GM19452 (cell line): ENCODE data around the gene KIF18A.
"Not testable (repeated sequence)": the region's sequence is repeated elsewhere in the genome, so short reads cannot be mapped to it uniquely, and the experiment has no call there.

Source experiments
- ATAC-seq: cut with Tn5 transposase; IDR thresholded peaks from one replicate; pipeline ENCODE4 v1.9.1; 2021; ENCODE audit not compliant: unreplicated experiment

Gene KIF18A

DNA sequence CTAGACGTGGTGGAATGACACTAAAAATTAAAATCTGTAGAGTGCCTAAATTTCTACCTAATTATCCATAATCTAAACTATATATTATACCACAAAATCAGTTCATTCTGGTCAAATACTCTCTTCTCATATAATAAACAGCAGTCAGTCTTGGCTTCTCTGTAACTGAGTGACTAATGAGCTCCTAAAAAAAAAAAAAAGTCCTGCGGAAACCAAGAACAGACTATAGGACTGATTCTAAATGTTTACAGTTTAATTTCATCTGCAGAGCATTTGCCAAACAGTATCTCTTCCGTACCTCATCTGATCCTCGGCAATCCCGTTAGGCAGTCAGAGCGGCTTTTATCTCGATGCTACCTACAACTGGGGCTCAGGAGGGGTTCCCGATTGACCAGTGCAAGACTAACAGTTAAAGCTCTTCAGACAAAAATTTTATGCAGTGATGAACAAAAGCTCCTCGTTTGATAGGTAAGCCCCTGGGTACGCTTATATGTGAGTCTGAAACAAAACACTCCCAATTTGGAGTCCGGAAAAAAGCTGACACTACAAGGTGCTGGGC is 686 bp downstream of the KIF18A start:
- no peak for ATAC-seq

DNA sequence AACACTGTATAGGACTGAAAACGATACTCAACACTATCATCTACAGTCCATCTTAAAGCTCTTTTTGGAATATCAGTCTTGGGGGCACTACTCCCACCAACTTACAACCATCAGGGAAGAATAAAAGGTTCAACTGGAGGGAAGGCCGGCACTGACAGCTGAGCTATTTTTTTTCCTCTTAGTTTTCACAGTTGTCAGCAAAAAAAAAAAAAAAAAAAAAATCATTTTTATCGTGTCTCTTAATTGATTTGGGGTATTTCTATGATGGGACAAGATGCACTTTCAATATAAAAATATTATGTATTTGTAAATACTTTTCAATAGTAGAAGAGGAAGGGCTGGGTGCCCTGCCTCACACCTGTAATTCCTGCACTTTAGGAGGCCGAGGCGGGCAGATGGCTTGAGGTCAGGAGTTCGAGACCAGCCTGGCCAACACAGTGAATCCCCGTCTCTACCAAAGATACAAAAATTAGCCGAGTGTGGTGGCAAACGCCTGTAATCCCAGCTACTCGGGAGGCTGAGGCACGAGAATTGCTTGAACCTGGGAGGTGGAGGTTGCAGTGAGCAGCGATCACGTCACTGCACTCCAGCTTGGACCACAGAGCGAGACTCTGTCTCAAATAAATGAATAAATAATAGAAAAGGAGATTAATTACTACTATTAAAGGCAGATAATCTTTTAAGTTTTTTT is 1.5 kb downstream of the KIF18A start:
- no peak for ATAC-seq

DNA sequence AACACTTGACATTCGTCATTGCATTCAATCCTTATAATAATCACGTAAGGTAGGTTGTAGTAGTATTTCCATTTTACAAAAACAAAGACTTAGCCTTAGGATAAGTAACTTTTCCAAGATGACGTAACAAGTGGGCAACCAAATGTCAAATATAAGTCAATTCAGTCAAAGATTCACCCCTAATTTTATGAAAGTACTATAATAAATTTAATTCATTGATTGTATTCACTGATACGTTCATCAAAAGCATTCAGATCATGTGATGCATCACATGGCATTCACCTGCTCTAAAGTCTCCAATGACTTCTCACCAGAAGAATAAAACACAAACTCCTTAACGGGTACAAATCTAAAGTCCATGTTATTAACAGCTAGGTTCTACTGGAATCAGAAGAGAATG is 2.1 kb downstream of the KIF18A start:
- no peak for ATAC-seq

DNA sequence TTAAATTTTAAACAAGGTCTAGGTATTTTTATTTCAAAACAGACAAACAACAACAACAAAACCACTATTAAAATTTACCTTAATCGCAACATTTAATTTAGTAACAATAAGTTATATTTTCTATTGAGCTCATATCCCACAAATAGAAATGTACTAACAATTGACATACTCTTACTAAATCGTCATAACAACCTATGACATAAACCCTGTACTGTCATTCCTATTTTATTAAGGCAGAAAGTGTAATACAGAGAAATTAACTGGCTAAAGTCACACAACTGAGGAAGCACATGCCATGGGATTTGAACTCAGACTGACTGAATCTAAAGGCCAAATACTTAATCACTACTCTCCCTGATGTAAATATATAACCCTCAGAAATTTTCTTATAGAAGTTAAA is 3.0 kb downstream of the KIF18A start:
- ATAC-seq = no peak

DNA sequence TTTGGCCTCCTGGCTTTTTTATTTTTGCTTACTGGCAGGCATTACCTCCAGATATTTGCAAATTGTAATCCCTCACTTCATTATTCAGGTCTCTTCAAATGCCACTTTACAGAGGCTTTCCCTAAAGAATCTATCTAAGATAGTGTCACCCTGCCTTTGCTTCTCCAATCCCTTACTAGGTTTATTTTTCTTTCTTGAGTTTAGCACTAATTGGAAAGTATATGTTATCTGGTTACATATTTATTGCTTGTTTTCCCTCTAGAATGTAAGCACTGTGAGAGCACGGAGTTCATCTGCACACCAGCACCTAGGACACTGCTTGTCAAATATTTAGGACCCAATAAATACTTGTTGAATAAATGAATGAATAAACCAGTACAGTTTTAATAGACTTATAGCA is 3.5 kb downstream of the KIF18A start:
- no peak for ATAC-seq

DNA sequence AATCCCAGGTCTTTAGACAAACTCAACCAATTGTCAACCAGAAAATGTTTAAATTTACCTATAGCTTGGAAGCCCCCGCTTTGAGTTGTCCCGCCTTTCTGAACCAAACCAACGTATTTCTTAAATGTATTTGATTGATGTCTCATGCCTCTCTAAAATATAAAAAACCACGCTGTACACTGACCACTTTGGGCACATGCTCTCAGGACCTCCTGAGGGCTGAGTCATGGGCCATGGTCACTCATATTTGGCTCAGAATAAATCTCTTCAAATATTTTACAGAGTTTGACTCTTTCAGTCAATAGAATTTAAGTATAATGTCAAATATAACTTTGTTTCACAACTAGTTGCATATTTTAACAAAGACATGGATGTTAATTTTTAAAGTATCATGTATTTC is 5.7 kb downstream of the KIF18A start:
- not testable (repeated sequence) for ATAC-seq

DNA sequence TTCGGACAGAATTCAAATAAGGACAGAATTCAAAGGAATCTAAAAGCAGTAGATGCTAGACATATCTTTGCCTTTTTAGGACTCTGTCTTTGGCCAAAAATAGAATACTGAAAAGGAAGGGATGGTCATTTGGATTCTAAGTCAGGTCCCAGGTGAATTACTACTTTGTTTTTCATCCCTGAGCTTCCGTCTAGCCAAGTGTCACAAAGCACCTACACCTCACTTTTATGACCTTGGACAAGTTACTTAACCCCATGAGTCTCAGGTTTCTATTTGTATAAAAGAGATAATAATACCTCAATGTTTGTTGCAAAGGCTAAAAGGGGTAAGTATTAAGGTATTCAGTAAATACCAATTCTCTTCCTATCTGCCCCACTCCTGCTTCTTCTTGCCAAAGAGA is 7.3 kb downstream of the KIF18A start:
- no peak for ATAC-seq

DNA sequence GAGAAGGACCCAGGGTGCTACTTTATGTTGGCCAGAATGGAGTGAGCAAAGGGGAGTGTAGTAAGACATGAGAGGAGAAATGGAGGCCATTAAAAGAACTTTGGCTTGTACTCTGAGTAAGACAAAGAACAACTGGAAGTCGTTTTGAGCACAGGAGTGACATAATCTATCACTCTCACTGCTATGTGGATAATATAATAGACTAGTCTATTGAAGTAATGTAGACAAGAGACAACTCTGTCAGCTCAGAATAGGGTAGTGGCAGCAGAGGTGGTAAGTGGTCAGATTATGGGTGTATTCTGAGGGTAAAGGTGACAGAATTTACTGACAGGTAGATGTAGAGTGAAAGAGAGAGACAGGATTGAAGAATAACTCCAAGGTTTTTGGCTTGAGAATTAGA is 8.2 kb downstream of the KIF18A start:
- no peak for ATAC-seq

DNA sequence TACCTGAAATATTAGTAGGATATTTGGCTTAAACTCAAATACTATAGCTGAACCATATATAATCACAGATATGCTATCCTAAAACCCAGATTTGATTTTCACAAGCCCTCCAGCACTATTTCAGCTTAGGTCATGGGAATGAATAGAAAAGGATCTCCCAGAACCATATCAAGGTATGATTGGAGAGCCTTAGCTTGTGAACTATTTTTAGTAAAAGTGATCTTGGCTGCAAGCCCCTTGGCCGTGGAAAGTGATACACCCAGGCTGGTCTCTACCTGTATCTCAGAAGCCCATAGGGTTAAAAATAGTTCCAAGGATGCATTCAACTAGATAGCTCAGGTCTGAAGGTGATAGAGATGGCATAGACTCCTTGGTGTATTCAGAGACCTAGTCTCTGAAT is 9.7 kb downstream of the KIF18A start:
- no peak for ATAC-seq

DNA sequence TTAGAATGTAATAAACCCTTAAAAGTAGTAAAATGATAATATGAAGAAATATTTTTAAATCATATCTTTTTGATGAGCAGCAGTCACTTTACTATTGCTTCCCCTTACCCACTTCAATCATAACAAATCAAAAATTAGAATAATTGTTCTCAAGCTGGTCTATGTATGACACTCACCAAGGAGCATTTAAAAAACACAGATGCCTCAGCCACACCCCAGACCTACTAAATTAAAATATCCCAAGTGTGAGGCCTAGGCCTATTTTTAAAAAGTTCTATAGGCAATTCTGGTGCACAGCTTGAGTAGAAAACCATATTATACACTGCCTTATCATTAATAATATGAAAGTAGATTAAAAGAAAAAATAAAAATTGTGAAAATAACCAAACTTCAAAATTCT is 15.2 kb downstream of the KIF18A start:
- ATAC-seq = no peak

DNA sequence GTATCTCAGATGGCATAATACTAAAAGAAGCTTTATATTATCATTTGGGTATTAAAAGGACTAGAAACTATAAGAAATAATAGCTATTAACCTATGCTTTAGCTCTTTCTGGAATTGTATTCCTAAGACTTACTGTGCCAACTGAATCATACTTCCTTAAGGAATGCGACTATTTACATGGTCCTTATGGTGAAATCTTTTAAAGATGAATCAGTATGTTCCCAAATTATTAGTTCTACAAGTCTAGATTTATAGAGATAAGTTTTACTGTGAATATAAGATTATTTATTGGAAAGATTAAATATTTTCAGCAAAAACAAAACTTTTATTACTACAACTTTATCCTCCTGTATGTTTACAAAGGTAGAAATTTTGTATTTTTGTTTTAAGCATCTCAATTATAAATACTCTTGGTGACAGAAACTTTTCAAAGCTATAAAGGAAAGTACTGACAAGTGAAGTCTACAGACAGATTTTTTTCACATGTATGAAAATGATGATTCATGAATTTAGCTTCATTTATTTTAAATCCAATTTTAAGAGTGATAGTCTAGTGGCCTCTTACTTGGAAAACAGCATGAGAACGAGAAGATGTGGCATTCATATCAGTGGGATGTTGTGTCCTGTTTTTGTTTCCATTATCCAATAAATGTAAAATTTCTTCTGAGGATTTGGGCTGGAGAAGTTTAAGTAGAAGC is 17.8 kb downstream of the KIF18A start:
- ATAC-seq = no peak

DNA sequence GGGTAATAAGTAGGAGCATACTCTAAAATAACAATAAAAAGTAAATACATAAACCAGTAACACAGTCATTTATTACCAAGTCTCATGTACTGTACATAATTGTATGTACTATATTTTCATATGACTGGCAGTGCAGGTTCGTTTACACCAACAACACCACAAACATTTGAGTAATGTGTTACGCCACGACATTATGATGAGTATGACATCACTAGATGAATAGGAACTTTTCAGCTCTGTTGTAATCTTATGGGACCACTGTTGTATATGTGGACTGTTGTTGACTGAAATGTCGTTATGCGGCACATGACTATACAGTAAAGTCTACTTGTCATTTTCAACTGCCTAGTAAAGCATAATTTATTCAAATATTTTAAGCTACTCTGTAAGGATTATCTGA is 18.6 kb downstream of the KIF18A start:
- ATAC-seq = no peak

DNA sequence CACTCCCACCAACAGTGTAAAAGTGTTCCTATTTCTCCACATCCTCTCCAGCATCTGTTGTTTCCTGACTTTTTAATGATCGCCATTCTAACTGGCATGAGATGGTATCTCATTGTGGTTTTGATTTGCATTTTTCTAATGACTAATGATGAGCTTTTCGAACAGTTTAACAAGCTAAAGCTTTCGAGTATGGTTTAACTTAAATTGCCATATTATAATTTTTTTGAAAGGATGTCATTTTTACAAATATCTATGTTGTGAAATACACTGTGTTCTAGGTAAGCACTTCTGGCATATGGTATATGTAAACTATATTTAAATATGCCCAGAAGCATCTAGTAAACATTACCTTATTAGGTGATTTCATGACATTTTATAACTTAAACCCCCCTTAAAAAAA is 20.3 kb downstream of the KIF18A start:
- not testable (repeated sequence) for ATAC-seq

DNA sequence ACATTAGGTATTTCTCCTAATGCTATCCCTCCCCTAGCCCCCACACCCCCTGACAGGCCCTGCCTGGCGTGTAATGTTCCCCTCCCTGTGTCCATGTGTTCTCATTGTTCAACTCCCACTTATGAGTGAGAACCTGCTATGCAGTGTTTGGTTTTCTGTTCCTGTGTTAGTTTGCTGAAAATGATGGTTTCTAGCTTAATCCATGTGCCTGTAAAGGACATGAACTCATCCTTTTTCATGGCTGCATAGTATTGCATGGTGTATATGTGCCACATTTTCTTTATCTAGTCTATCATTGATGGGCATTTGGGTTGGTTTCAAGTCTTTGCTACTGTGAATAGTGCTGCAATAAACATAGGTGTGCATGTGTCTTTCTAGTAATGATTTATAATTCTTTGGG is 20.8 kb downstream of the KIF18A start:
- ATAC-seq = not testable (repeated sequence)

DNA sequence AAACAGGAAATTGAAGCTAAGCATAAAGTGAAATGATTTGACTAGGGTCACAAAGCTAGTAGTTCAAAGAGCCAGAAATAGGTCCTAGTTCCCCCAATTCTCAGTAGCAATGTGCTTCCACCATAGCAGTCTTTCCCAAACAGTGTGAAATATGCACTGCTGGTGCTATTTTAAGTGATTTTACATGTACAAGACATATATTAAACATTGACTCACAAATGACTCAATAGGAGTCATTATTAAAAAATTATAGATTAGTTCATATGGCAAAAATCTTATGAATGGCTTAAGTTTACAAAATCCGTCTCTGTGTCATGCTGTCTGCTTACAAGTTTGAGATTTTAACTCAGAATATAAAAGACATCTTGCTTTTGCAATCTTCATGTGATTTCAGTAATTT is 21.4 kb downstream of the KIF18A start:
- no peak for ATAC-seq

DNA sequence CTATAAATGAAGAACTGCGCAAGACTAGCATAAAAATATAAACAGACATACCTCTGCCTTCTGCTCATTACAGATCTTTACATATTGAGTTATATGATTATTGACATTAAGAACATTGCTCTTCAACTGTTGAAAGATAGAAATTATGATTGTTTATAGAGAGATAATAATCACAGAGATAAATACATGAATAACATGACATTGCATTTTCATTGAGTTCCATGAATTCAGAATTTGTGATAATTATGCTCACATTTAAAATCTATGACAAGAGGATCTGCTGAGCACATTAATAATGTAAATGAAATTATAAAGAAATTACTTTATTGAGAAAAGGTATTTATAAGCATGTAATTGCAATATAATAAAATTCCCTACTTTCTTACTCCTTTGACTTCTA is 24.8 kb downstream of the KIF18A start:
- no peak for ATAC-seq

DNA sequence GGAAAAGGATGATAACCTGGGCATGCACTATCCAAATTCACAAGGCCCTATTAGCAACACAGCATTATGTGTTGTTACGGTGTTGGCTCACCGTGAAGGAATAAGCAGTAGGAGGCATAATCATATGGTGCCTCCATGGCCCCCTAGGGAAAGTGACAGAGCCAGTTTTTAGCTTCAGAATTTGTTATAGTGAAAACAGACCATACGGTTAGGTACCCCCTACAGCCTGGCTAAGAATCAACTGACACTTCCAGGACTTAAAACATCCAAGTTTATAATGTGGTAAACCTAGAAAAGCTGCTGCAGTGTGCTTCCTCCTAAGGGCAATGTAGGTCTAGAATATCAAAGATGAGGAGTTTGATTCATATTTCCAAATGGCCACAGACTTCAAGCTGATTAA is 30.4 kb downstream of the KIF18A start:
- no peak for ATAC-seq

DNA sequence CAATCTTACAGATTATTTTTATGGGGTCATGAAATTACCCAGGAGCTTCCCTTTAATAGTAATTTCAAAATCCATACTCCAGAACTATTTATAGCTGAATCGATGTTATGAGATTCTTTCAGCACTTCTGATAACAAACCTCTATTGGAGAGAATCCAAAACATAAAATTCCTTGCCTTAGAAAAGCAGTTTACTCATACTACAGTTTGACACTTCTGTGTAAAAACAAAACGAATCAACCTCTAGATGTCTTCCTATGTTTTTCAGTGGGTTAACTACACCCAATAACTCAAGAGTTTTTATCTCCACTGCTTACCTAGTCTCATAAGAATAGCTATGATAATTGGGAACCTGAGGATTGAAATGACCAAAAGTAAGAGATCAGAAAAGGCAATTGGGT is 35.6 kb downstream of the KIF18A start:
- ATAC-seq = no peak

DNA sequence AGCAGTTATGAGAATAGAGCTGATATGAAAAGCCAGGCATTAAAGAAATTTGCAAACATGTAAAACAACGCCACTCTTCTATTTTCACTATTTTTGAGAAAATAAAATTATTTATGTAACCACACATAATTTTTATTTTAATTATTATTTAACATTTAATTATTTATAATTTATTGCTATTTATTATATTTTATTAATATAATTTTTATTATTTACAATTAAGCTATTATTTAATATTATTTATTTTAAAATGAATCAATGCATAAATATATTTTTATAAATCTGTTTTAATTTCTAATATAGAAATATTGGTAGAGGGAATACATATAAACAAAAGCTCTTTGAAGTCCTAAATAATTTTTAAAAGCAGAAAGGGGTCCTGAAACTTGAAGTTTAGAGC is 36.7 kb downstream of the KIF18A start:
- ATAC-seq = no peak

DNA sequence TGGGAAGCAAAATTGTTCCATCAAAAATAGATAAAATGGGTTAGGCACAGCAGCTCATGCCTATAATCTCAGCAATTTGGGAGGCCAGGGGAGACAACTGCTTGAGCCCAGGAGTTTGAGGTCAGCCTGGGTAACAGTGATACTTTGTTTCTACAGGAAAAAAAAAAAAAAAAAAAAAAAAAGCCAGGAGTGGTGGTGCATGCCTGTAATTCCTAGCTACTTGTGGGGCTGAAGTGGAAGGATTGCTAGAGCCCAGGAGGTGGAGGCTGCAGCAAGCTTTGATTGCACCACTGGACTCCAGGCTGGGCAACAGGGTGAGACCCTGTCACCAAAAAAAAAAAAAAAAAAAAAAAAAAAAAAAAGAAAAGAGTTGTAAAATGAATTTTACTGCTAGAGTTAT is 49.6 kb downstream of the KIF18A start:
- ATAC-seq = no peak

DNA sequence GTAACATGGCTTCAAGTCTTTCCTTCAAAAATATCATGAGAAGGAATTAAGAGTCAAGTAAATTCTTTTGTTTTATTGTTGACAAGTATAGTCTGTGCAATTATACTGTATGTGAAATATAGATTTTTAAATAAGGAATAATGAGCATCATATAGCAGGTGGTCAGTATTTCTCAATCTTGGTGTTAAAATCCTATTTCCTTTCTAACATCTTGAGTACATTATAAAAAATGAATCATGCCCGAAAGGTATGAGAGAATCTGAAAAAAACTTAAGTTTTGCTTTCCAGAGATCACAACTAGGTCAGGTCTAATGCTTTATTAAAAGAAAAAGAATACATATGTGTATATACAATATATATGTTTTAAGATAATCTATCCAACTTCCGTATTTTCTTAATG is 53.1 kb downstream of the KIF18A start:
- no peak for ATAC-seq

DNA sequence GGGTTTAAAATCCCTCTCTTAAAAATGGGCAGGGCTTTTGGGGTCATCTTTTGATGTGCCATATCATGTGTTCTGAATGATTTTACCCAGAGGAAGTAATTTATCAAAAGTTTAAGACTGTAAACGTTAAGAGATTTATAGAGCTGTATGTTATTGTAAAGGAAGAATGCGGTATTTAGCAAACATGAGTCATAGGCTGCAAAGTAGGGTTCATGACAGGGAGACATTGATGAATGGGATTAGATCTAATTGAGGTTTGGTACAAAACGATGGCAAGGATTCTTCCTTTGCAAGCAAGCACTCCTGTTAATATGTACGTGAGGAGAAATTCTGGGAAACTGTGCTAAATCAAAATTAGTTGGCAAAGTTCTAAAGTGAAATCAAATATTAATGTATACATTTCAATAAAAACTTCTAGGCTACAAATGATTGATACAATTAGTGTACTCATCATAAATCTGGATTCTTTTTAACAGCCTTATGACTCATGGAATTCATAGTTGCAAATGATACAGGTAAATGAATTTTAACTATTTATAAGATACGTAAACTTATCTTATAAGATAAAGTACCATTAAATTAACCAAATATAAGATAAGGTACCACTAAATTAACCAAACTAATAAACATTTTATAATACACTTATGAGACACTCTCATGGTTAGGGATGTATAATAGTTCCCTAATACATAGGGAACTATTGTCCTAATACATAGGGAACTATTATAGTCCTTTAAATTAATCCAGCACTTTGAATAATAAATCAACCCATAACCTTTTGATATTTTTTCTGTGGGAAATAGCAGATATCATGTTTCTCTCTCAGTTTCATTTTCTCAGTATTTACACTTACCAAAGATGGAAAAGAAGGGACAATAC is 58.4 kb downstream of the KIF18A start:
- no peak for ATAC-seq
